Activated CD4-positive, alpha-beta T cell treated with anti-CD3 and anti-CD28 coated beads for 24 hours (primary cell): ENCODE data around the gene C14orf132.
"Not testable (repeated sequence)": the region's sequence is repeated elsewhere in the genome, so short reads cannot be mapped to it uniquely, and the experiment has no call there.

Source experiments
- DNase-seq, 2 donors: peaks; one replicate each; pipeline ENCODE4 v3.0.0-alpha.2; 2020; ENCODE audit warnings: low read depth in 2 of 2

The C14orf132 gene

DNA sequence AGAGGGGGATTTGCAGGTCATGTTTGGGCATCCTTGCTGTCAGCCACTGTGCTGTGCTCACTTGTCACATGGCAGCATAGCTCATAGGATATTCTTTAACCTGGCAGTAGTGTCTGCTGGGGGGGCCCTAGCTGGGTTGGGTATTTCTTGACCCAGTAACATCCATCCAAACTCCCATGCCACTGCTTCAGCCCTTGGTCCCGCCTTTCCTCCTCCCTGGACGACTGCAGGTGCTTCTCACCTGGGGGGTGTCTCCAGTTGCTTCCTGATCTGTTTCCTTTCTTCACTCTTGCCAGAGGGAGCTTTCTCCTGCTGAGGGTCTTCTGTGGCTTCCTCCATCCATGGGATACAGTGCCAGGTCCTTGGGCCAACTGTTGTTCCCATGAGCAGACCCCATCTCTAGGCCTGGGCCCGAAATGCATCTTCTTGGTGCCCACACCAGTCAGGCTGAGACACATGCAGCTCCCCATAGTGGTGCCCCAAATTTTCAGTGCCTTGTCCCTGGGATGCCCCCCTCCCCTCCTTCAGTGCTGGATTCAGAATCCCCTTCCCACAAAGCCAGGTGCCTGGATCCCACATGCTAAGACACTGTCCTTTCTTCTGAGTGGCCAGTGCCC lies 20.5 kb downstream of the C14orf132 start:
- no peak for DNase-seq

DNA sequence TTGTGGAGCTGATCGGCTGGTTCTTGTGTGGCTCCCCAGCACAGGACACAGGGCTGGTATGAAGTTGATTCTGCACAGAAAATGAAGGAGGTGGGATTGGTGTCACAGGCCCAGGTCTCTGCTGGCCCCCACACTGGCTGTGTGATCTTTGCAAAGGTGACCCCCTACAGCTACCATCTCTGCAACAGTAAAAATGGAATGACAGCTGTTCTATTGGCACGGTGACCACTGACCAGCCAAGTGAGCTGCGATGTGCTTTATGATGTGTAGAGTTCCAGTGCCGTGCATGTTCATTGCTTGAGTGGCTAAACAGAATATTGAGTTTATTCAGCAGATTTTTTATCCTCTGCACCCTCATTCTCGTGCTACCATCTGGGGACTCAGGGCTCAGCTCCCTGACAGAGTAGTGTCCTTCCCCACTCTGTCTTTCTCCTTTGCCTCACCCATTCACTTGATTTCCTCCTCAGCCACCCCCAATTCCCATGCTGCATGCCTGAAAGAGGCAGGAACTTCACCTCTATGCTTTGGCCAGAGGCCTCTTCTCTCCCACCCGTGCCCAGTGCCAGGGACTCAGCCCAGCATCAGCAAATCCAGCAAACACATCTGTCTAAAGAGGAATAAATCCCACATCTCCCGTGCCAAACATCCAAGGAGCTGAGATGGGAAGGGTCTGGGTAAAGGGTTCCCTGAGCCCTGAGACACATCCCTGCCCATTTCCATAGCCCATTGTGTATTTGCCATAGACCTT lies 21.2 kb downstream of the C14orf132 start:
- no peak for DNase-seq

DNA sequence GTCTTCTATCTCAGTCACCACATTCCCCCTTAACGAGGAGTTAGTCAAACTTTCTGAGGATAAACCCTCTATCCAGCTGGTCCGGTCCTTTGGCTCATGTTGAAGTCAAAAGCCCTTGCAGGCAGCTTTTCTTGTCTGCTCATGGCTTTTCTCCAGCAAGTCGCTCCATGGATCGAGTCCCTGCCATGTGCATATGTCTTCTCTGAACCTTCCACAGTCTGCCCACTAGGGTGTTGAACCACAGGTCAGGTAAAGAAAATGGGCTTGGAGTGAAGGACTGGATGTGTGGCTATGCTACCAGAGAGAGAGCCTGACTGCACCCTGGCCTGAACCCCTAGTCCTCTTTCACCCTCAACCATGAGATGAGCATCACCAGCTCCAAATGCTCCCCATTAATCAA lies 22.8 kb downstream of the C14orf132 start:
- no peak for DNase-seq

DNA sequence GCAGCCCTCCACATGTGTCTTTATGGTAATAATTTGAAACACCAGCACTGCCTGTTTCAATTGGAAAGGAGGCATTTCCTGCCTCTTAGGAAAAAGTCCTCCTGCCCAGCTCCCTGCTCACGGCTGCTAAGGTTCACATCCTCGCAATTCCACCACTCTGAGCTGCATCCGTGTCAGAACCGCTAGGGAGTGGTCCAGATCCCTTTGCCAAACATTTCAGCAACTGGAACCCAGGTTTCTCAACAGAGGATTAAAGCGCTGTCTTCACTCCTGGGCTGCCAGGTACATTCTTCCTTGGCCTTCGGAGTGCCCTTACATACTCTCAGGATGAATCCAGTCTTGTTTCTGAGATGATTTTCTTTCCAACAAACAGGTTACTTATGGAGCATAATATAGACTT lies 23.3 kb downstream of the C14orf132 start:
- DNase-seq: no peak

DNA sequence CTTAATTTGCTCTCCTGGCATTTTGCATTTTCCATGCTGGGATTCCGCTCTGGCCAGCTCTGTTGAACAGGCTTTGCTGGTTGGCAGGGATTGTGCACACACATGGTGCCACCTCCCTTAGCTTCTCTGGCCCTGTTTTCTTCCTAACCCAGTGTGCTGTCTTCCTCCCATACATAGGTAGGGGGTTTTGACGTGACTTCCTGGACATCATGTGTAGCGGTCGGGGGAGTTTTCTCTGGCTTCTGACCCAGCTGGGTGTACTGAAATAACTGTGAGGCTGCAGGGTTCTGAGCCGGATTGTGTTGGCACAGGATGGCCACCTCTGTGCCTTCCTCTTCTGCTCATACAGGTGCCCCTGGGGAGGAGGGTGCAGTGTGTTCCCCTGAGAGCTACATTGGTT lies 25.7 kb downstream of the C14orf132 start:
- DNase-seq: no peak

DNA sequence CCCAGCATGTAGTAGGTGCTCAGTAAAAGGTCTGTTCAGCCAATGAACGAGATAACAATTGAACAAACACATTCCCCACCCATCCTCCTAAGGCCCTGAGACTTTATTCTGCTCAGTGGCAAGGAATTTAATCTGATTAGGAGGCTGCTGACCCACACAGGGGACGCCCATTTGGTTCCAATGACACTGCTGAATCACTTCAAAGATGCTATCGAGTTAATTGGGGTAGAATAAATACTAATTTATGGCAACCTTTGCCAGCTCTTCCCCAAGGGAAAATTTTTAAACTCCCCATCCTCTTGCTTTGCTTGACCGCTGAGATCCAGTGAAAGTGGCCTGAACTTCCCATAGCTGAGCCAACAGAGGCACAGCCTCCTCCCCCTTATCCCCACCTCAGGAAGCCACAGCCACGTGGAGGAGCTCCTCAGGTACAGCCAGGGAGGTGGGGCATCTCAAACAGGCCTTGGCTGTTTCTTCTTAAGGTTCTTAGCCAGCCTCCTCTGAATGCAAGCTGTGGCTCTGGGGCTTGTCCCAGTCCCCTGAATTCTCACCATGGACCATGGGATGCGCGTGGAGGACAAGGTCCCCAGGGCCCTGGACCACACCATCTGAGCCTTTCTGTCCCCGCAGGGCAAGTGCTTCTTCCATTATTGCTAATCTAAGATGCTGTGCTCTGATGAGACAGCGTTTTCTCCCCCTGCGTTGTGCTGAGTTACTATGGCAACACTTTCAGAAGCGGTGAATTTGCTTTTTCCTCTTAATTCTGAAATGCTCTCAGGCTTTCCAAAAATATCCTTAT lies 26.7 kb downstream of the C14orf132 start:
- DNase-seq: no peak

DNA sequence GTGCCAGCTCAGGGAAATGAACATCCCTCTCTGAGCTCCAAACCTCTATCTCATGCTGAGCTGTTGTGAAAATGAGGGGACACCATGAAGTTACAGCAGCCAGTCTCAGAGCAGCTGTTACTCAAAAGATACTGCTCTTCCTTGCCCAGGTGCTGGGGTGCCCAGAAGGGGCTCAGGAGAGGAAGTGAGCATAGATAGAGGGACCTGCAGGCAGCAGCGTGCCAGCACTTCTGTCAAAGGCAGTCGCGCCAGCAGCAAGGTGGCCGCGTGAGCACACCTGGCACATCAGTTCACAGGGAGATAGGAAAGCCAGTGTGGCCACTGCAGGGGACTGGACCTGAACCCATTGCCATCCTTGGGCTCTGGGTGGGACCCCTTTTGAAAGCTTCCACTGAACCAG lies 27.8 kb downstream of the C14orf132 start:
- DNase-seq: no peak

DNA sequence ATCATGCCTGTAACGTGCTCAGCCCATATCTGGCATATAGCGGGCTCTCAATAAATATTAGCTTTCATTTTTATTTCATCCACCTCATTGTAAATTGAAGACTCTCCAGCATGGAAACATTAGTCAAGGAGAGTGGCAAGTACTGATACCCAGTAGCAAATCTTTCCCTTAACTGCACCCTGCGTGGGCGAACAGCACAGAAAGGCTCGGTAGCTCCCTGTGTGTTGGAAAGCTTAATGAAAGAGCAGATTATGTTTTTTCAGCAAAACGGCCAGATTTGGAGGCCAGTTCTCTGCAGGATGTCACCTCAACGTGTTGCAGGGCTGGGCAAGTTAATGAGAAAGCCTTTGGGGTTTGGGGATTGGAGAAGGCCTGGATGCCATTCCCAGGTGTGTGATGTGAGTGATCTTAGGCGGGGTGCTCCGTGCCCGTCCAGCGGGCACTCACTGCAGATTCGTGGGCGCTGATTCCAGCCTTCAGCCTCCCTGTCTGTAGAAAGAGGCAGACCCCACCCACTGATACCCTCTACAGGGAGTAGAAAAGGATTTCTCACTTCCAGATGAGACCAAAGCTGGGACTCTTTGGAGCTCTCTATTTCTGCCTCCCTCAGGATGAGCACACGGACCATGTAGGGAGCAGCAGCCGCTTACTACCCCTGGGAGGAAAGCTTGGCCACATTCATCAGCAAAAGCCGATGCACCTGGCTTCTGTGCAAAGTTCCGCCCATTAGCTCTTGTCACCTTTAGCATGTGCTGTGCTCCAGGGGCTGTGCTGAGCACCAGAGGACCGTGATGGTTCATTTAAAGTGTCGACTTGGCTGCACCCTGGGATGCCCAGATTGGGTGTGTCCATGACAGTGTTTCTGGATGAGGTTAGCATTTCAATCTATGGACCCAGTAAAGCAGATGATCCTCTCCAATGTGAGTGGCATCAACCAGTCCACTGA lies 29.1 kb downstream of the C14orf132 start:
- DNase-seq: no peak

DNA sequence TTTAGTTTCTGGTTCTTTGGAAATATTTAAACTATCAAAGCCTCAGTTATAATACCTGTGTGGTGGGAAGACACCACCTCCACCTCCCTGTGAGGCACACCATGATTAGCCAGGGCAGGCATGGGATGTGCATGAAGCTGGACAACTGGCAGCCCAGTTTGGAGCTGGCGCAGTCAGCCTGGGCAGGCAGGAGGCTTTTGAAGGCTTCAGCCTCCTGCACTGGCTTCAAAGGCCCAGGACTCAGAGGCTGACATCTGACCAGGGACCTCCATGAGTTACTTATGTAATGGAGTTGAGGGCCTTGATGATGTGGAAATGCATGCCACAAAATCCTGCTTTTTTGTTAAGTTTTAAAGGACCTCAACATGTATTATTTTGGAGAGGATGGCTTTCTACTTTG lies 30.3 kb downstream of the C14orf132 start:
- DNase-seq: no peak

DNA sequence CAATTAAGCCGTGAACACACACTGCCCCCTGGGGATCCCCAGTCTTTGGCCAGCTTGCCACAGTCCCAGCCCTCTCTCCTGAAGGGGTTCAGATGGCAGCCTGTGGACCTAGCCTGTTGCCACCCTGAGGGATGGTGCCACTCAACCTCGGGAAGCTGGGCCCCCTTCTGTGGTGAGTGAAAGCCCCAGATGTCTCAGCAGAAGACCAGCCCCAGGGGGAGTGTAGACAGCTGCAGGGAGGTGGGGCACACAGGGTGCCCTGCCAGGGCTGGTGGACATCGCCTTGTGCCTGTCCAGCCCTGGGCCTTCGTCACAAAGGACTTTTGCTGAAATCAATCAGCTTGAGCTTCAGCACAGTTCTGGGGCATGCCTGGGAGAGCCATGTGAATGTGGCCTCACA lies 32.4 kb downstream of the C14orf132 start:
- DNase-seq: no peak

DNA sequence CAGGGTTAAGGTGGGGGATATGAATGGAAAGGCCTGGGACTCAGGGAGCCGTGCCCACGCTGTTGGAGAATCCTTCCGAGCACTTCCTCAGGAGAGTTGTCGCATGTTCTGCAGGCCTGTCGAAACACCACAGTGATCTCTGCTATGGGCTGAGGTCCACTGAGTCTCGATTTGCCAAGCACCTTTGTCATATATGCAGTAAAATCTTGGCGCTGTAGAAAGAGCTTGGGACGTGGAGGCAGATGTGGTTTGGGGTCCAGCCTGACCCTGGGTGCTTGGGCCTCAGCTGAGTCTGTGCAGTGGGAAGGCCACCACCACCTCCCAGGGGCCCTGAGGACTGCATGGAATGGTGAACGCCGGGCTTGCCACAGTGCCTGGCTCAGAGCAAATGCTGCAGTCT lies 32.9 kb downstream of the C14orf132 start:
- no peak for DNase-seq

DNA sequence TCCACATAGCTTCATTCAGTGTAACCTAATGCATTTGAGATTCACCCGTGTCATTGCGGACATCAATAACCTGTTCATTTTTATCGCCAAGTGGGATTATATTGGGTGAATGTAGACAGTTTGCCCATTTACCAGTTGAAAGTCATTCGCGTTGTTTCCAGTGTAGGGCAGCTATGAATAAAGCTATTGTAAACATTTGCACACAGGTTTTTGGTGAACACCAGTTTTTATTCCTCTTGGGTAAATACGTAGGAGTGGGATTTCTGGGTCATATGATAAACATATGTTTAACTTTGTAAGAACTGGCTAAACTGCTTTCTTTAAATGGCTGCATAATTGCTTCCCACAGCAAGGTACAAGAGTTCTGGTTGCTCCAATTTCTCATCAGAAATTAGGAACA lies 33.6 kb downstream of the C14orf132 start:
- DNase-seq: no peak

DNA sequence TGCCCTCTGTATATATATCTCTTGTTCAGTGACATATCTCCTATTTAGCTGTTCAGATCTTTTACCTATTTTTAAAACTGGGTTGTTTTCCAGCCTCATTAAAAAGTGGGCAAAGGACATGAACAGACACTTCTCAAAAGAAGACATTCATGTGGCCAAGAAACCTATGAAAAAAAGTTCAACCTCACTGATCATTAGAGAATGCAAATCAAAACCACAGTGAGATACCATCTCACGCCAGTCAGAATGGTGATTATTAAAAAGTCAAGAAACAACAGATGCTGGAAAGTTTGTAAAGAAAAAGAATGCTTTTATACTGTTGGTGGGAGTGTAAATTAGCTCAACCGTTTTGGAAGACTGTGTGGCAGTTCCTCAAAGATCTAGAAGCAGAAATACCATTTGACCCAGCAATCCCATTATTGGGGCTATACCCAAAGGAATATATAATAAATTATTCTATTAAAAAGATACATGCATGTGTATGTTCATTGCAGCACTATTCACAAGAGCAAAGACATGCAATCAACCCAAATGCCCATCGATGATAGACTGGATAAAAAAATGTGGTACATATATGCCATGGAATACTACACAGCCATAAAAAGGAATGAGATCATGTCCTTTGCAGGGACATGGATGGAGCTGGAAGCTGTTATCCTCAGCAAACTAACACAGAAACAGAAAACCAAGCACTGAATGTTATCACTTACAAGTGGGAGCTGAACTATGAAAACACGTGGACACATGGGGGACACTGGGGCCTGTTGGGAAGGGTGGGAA lies 34.3 kb downstream of the C14orf132 start:
- not testable (repeated sequence) for DNase-seq

DNA sequence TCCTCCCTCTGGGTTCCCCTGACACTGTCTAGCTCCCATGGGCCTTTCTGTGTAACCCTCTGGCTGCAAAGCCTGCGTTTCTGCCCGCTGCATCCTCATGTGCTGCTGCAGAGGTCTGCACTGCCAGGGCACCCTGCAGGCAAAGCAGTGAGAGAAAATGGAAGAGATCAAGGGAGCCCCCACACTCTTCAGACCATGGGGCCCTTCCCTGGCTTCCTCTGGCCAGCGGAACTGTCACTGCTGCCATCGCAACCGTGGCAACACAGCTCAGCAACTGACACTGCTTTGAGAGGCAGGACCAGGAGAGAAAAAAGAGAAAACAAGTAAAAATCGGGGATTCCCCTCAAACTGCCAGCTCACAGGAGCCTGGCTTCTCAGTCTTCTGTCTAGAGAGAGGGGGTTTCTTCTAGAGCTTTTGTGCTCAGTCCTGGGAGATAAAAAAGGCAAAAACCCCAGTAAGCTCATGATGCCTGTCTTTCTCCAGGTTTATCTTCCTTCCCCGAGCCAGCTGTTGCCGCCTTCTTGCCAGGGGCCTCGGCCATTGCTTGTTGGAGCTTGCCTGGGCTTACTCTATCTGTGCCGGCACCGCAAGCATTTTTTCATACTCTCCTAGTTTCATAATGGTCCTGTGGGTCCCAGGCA lies 38.9 kb downstream of the C14orf132 start:
- no peak for DNase-seq

DNA sequence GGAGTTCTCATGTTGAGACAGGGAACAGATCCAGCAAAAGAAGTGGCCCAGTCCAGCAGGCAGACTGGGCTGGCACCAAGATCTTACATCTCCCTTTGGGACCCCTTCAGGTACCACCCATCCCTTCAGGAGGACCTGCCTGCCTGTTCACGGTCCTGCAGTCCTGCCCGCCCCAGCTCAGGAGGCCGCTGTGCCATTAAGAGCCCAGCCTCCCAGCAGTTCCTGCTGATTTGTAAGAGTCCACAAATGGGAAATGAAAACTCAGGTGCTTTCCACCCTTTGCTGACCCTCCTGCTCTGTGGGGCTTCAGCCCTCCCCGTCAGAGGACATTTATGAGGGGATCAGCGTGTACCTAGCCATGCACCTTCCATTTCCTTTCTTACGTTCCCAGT lies 39.5 kb downstream of the C14orf132 start:
- no peak for DNase-seq

DNA sequence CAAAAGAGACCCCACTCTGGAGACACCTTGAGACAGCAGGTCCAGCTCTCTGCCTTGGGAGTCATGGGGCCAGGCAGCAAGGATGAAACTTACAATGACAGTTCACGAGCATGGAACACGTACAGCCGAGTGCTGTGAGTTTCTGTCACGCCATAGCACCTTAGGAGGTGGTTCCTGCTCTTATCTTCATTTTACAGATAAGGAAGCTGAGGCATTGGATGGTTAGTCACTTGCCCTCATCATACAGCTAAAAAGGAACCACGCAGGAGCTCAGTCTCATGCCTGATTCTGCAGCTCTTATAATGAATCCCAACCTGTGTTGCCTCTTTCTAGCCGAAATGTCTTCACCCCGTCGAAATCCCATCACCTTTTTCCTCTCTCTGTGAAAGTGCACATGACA lies 39.9 kb downstream of the C14orf132 start:
- DNase-seq: no peak

DNA sequence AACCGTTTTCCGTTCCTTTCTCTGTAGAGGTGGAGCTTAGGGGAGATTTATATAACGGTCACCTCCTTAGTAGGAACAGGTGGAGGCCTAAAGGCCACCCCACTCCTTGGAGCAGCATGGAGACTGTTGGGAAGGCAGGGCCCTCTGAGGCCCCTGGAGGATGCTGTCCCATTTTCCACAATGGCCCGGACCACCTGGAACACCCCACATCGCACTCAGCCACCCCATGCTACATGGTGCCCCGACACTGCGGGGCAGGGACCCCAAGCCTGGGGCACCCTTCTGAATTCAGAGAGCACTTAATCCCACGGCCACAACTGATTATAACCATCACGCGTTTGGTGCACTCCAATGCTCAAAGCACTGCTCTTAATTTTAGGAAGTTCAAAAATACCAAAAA lies 41.4 kb downstream of the C14orf132 start:
- DNase-seq: no peak

DNA sequence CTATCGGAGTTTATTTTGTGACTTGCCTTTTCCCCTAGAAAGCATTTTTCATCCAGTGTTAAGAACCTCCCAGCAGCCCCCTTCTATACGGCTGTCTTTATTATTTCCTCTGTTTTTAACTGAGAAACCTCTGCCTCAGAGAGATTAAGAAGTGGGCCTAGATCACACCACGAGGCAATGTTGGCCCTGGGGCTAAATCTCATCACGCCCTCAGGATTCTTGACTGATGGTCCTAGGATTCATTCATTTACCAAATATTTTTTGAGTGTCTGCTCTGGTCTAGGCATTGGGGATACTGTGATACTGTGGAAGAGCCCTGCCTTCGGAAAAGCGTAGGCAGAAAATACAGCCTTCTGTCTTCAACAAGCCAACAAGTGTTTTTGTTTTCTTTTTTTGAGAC lies 42.1 kb downstream of the C14orf132 start:
- no peak for DNase-seq

DNA sequence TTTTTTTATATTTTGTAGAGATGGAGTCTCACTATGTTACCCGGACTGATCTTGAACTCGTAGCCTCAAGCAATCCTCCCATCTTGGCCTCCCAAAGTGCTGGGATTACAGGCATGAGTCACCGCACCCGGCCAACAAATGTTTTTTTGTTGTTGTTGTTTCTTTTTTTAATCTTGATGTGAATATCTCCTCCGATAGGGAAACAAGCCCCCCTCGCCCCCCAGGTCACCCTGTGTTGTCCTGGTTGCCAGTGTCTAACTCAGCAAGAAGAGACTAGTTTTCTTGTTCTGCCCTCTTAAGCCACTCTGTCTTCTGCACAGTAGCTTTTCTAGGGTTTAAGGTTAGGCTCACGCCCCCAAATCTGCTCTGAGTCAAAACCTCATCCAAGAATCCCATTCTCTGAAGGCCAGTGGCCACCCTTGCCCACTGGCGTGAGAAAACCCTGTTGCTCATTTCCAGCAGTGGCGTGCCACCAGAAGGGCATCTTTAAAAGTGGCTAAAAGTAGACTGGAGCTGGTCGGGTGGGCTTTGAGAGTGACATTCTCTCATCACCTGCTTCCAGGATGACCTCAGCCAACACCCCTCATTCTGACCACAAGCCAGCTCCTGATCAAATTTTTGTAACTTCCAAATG lies 42.7 kb downstream of the C14orf132 start:
- no peak for DNase-seq
